ENCODE results near the gene ITGA3. TPM values are rescaled to one million over a fixed set of nuclear protein-coding genes. Genes with fewer than 3 reads are reported as not detected.

Gene ITGA3
- total RNA-seq, 1 donor from 2014 or later, result 13.2 TPM

GRCh38 chr17:50034498-50035364 is 21.2 kb upstream of the ITGA3 start:
- no peak for TF ChIP-seq CTCF (IDR thresholded peaks at IDR 0.05; ENCODE audit: partially characterized antibody, unreplicated experiment)
- Mint-ChIP-seq H3K9me3 (ENCODE audit: unreplicated experiment) (peaks cover 1% of the 10 kb centered on the region), H3K36me3 (ENCODE audit: unreplicated experiment) (no peaks in the 10 kb centered on the region), H3K27ac (ENCODE audit: unreplicated experiment) (no peak overlapping the region), H3K4me1 (ENCODE audit: low read depth, unreplicated experiment) (peaks cover 1% of the 10 kb centered on the region), H3K27me3 (ENCODE audit: unreplicated experiment) (peaks cover 9% of the 10 kb centered on the region), H3K4me3 (ENCODE audit: unreplicated experiment) (peak overlapping the region; percentile 21)
- no peak for DNase-seq

- no peak for DNase-seq
- Mint-ChIP-seq H3K36me3 (ENCODE audit: unreplicated experiment) (no peaks in the 10 kb centered on the region), H3K27me3 (ENCODE audit: unreplicated experiment) (peaks cover 9% of the 10 kb centered on the region), H3K4me3 (ENCODE audit: unreplicated experiment) (no peak overlapping the region), H3K4me1 (ENCODE audit: low read depth, unreplicated experiment) (peaks cover 1% of the 10 kb centered on the region), H3K27ac (ENCODE audit: unreplicated experiment) (no peak overlapping the region), H3K9me3 (ENCODE audit: unreplicated experiment) (peaks cover 3% of the 10 kb centered on the region)
- no peak for TF ChIP-seq CTCF (IDR thresholded peaks at IDR 0.05; ENCODE audit: partially characterized antibody, unreplicated experiment)
Measured at GRCh38 chr17:50035421-50035879, 20.5 kb upstream of the ITGA3 start.

GRCh38 chr17:50035945-50036344 is 20.0 kb upstream of the ITGA3 start:
- H3K36me3 Mint-ChIP-seq (ENCODE audit: unreplicated experiment), result no peaks in the 10 kb centered on the region
- no peak for DNase-seq
- H3K27me3 Mint-ChIP-seq (ENCODE audit: unreplicated experiment), result peaks cover 9% of the 10 kb centered on the region
- no peak overlapping the region for H3K4me3 Mint-ChIP-seq (ENCODE audit: unreplicated experiment)
- H3K4me1 Mint-ChIP-seq (ENCODE audit: low read depth, unreplicated experiment), result peaks cover 1% of the 10 kb centered on the region
- peaks cover 4% of the 10 kb centered on the region for H3K9me3 Mint-ChIP-seq (ENCODE audit: unreplicated experiment)
- H3K27ac Mint-ChIP-seq (ENCODE audit: unreplicated experiment), result no peak overlapping the region
- TF ChIP-seq CTCF (IDR thresholded peaks at IDR 0.05; ENCODE audit: partially characterized antibody, unreplicated experiment), result no peak

GRCh38 chr17:50036455-50037261 is 19.3 kb upstream of the ITGA3 start:
- DNase-seq, result no peak
- Mint-ChIP-seq H3K4me1 (ENCODE audit: low read depth, unreplicated experiment) (peaks cover 1% of the 10 kb centered on the region), H3K27ac (ENCODE audit: unreplicated experiment) (no peak overlapping the region), H3K4me3 (ENCODE audit: unreplicated experiment) (no peak overlapping the region), H3K36me3 (ENCODE audit: unreplicated experiment) (no peaks in the 10 kb centered on the region), H3K27me3 (ENCODE audit: unreplicated experiment) (peaks cover 9% of the 10 kb centered on the region), H3K9me3 (ENCODE audit: unreplicated experiment) (peaks cover 4% of the 10 kb centered on the region)
- no peak for TF ChIP-seq CTCF (IDR thresholded peaks at IDR 0.05; ENCODE audit: partially characterized antibody, unreplicated experiment)
